Mucosa of stomach (tissue), 1 donor: ENCODE data around the gene RXYLT1.
"Not testable (repeated sequence)": the region's sequence is repeated elsewhere in the genome, so short reads cannot be mapped to it uniquely, and the experiment has no call there.

Source experiments
- H3K27me3 ChIP-seq: one replicate; pipeline ENCODE4 v1.7.0; 2013; ENCODE audit warnings: mild to moderate bottlenecking, low read length; ENCODE audit not compliant: control insufficient read depth, insufficient read depth
- H3K36me3 ChIP-seq: one replicate; pipeline ENCODE4 v1.7.0; 2013; ENCODE audit warnings: low read length; ENCODE audit not compliant: control insufficient read depth, insufficient read depth
- H3K4me1 ChIP-seq: one replicate; pipeline ENCODE4 v1.7.0; 2013; ENCODE audit warnings: mild to moderate bottlenecking, low read length; ENCODE audit not compliant: control insufficient read depth, insufficient read depth
- H3K4me3 ChIP-seq: one replicate; pipeline ENCODE4 v1.7.0; 2013; ENCODE audit warnings: low read length
- H3K9ac ChIP-seq: one replicate; pipeline ENCODE4 v1.7.0; 2013; ENCODE audit warnings: mild to moderate bottlenecking, low read length, moderate library complexity
- H3K9me3 ChIP-seq: one replicate; pipeline ENCODE4 v1.7.0; 2013; ENCODE audit warnings: mild to moderate bottlenecking, low read length, moderate library complexity; ENCODE audit not compliant: control insufficient read depth
- donor health status: Pancreatic carcinoma.

RXYLT1 gene

DNA sequence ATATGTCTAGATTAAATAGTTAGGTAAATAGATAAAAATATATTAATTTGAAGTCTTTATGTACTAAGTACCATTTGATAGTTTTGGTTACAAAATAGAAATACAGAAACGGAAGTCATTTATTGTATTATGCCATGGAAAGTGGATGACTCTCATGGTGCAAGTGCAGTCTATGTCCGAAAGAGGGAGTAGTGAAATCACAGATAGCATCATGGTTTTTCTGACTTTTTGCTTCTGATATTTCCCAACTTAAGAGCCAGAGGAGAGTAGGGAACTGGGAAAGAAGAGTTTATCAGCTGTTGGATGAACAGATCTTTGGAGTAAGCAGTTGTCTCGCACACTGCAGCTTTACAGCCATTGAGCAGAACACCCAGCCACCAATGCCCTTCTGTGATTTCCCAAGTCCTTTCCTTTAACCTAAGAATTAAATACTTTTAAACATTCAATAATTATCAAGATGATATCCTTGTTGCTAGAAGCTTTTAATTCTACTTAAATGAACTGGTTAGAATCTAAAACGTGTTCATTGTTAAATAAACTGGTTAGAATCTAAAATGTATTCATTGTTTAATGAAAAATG lies 46.4 kb downstream of the RXYLT1 start:
- no peaks in the 10 kb centered on the region for H3K4me1 ChIP-seq
- no peak overlapping the region for H3K9ac ChIP-seq
- H3K27me3 ChIP-seq = peaks cover 14% of the 10 kb centered on the region

DNA sequence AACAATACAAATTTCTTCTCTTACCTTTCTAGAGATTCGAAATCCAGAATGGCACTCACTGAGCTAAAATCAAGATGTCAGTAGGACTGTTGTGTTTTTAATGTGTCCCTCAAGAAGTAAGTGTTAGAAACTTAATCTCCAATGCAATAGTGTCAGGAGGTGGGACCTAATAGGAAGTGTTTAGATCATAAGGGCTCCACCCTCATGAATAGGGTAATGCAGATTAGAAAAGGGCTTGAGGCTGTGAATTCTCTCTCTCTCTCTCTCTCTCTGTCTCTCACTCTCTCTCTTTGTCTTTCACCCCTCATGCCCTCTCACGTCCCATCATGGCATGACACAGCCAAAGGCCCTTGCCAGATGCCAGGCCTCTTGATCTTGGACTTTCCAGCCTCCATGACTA lies 49.2 kb downstream of the RXYLT1 start:
- Histone ChIP-seq H3K4me3 (no peak overlapping the region), H3K9ac (no peak overlapping the region), H3K4me1 (no peaks in the 10 kb centered on the region), H3K9me3 (no peaks in the 10 kb centered on the region), H3K36me3 (no peaks in the 10 kb centered on the region), H3K27me3 (peaks cover 8% of the 10 kb centered on the region)

More for the DNA sequence above, 46.4 kb downstream of the RXYLT1 start:
- H3K36me3 ChIP-seq = no peaks in the 10 kb centered on the region
- H3K4me3 ChIP-seq = no peak overlapping the region
- no peaks in the 10 kb centered on the region for H3K9me3 ChIP-seq

DNA sequence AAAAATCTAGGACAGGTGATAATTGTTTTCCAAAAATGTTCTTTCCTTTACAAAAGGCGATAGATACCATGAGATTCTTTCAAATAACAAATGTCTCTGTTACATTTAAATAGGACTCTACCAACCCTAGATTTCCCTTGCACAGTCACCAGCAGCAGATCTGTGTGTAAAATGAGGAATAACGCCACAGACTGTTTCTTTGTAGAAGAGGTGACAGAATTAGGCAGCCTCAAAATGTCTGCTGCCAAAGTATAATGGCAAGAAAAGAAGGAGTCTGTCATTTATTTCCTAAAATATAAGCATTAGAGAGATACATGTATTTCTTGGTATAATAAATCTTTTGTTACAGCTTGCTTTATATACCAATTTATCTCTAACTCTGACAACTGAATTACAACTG lies 56.3 kb downstream of the RXYLT1 start:
- Histone ChIP-seq H3K4me3 (no peak overlapping the region), H3K9ac (no peak overlapping the region), H3K4me1 (no peaks in the 10 kb centered on the region), H3K27me3 (peaks cover 6% of the 10 kb centered on the region), H3K36me3 (no peaks in the 10 kb centered on the region), H3K9me3 (no peaks in the 10 kb centered on the region)

GRCh38 chr12:63836936-63837335 lies 57.2 kb downstream of the RXYLT1 start:
- Histone ChIP-seq H3K9ac (no peak overlapping the region), H3K36me3 (no peaks in the 10 kb centered on the region), H3K4me1 (no peaks in the 10 kb centered on the region), H3K4me3 (no peak overlapping the region), H3K9me3 (no peaks in the 10 kb centered on the region), H3K27me3 (peaks cover 6% of the 10 kb centered on the region)

DNA sequence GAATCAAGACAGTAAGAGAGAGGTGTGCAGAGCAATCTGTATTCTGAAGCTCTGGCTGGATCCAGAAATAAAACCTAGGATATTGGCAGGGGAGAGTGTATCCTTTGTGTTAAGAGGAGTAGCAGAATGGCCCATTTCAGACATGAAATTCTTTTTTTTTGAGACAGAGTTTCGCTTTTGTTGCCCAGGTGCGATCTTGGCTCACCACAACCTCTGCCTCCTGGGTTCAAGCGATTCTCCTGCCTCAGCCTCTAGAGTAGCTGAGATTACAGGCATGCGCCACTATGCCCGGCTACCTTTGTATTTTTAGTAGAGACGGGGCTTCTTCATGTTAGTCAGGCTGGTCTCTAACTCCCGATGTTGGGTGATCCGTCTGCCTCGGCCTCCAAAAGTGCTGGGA lies 58.7 kb downstream of the RXYLT1 start:
- Histone ChIP-seq H3K9ac (no peak overlapping the region), H3K4me3 (no peak overlapping the region), H3K36me3 (no peaks in the 10 kb centered on the region), H3K27me3 (peaks cover 6% of the 10 kb centered on the region), H3K9me3 (no peaks in the 10 kb centered on the region), H3K4me1 (no peaks in the 10 kb centered on the region)

GRCh38 chr12:63841011-63841410 lies 61.3 kb downstream of the RXYLT1 start:
- Histone ChIP-seq H3K36me3 (no peaks in the 10 kb centered on the region), H3K9ac (no peak overlapping the region), H3K4me3 (no peak overlapping the region), H3K27me3 (peaks cover 6% of the 10 kb centered on the region), H3K9me3 (no peaks in the 10 kb centered on the region), H3K4me1 (no peaks in the 10 kb centered on the region)

GRCh38 chr12:63841571-63841970 lies 61.9 kb downstream of the RXYLT1 start:
- no peaks in the 10 kb centered on the region for H3K9me3 ChIP-seq
- H3K36me3 ChIP-seq = no peaks in the 10 kb centered on the region
- peaks cover 2% of the 10 kb centered on the region for H3K4me1 ChIP-seq
- H3K4me3 ChIP-seq = no peak overlapping the region
- peaks cover 6% of the 10 kb centered on the region for H3K27me3 ChIP-seq
- H3K9ac ChIP-seq = no peak overlapping the region

DNA sequence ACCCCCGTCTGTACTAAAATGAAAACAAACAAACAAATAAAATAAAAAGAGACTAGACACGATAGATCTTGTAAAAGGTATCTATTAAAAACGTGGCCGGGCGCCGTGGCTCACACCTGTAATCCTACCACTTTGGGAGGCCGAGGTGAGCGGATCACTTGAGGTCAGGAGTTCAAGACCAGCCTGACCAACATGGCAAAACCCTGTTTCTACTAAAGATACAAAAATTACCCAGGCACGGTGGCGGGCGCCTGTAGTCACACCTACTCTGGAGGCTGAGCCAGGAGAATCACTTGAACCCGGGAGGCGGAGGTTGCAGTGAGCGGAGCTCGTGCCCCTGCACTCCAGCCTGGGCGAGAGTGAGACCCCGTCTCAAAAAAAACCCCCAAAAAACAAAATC lies 63.0 kb downstream of the RXYLT1 start:
- not testable (repeated sequence) for H3K36me3 ChIP-seq, H3K9ac ChIP-seq, H3K27me3 ChIP-seq, H3K9me3 ChIP-seq, H3K4me1 ChIP-seq, H3K4me3 ChIP-seq

GRCh38 chr12:63843254-63843720 lies 63.6 kb downstream of the RXYLT1 start:
- Histone ChIP-seq H3K9me3 (no peaks in the 10 kb centered on the region), H3K9ac (peak overlapping the region; percentile 85), H3K4me3 (peak overlapping the region; percentile 85), H3K36me3 (no peaks in the 10 kb centered on the region), H3K27me3 (no peaks in the 10 kb centered on the region), H3K4me1 (peaks cover 7% of the 10 kb centered on the region)

- Histone ChIP-seq H3K27me3 (no peaks in the 10 kb centered on the region), H3K36me3 (no peaks in the 10 kb centered on the region), H3K4me1 (peaks cover 7% of the 10 kb centered on the region)
Measured at GRCh38 chr12:63843721-63844390, 64.1 kb downstream of the RXYLT1 start.

GRCh38 chr12:63844391-63845341 lies 65.0 kb downstream of the RXYLT1 start, which contains the start of gene SRGAP1:
TSS of gene SRGAP1 (plus strand) at chr12:63844700. CDS start at chr12:63844817, 117 bp downstream.
- Histone ChIP-seq H3K27me3 (no peaks in the 10 kb centered on the region), H3K4me3 (peak within 1 kb of the TSS; percentile 85), H3K9ac (peak within 1 kb of the TSS; percentile 85), H3K9me3 (no peaks in the 10 kb centered on the region), H3K4me1 (peaks cover 7% of the 10 kb centered on the region), H3K36me3 (no peaks in the 10 kb centered on the region)

More at GRCh38 chr12:63843721-63844390, 64.1 kb downstream of the RXYLT1 start:
- no peaks in the 10 kb centered on the region for H3K9me3 ChIP-seq
- H3K9ac ChIP-seq = peak overlapping the region; percentile 85
- peak overlapping the region; percentile 85 for H3K4me3 ChIP-seq

DNA sequence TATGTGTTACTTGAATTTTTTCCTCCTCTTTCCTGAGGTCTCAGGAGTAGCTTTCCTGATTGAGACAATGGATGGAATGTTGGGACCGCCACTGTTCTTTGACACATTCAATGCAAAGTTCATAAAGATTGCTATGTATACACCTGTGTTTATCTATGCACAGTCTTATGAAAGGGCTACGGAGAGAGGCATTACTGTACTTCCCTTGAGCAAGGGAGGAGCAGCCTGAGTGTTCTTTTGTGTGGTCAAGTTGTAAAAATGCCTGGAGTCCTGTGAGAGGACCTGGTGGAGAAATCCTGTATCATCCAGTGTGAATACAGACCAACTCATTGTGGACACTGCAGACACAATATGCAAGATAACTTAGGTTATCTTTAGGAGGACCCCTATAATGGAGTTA lies 66.0 kb downstream of the RXYLT1 start:
- peaks cover 7% of the 10 kb centered on the region for H3K4me1 ChIP-seq
- no peaks in the 10 kb centered on the region for H3K36me3 ChIP-seq
- peak overlapping the region; percentile 85 for H3K9ac ChIP-seq
- no peaks in the 10 kb centered on the region for H3K9me3 ChIP-seq
- no peak overlapping the region for H3K4me3 ChIP-seq
- no peaks in the 10 kb centered on the region for H3K27me3 ChIP-seq
